K562 (cell line): ENCODE results near the gene EFHD2. TPM values are rescaled to one million over a fixed set of nuclear protein-coding genes. Genes with fewer than 3 reads are reported as not detected.

Experiments
- ATAC-seq: fragments of 200-7000 bp; cut with Tn5 transposase; 3 replicates; pipeline ENCODE4 v1.9.1; 2020; ENCODE audit warnings: moderate library complexity
- BruUV-seq: library from RNA; stranded (reverse); fragments of 400-500 nt; replicated peaks from 2 replicates; lab custom pipeline; 2021; lab: Mats Ljungman, UMichigan
- CTCF ChIA-PET: fragments of 300-600 bp; formaldehyde crosslinking; extraction: SDS; loops from one replicate; lab custom pipeline; 2021; ENCODE audit warnings: low intra/inter-chr PET ratio; lab: Yijun Ruan, JAX
- POLR2A ChIA-PET: fragments of 300-600, 350-650 bp; sonication (Branson Sonifier 250); formaldehyde crosslinking; extraction: SDS; loops from one replicate; lab custom pipeline; 2021; ENCODE audit warnings: antibody characterized with exemption, inconsistent platforms; lab: Yijun Ruan, JAX
- DNase-seq, 4 experiments: peaks; one replicate each; pipeline versions ENCODE4 v3.0.0 to v3.0.0-alpha.2; 2011 to 2018; ENCODE audit warnings: low spot score in 3 of 4, mixed read lengths in 3 of 4; ENCODE audit errors: extremely low read depth in 1 of 4
- FAIRE-seq: peaks from 2 replicates; lab custom pipeline; 2011; peaks lifted over from hg19 to GRCh38; lab: Jason Lieb, UNC
- H2AFZ ChIP-seq: 2 replicates; pipeline ENCODE4 v1.6.0; 2011; ENCODE audit warnings: low read depth, low read length, control low read depth, inconsistent platforms
- H3K27ac ChIP-seq: fragments of 200-600 bp; 3 replicates; pipeline ENCODE4 v1.8.0; 2011; ENCODE audit warnings: low read depth, mild to moderate bottlenecking, control low read depth, inconsistent platforms, low read length, moderate library complexity, mixed read lengths; ENCODE audit errors: extremely low read depth
- H3K27me3 ChIP-seq, 2 experiments: fragments of 300-600 bp in 1 of 2; 2 replicates in 1 of 2; 3 replicates in 1 of 2; pipeline versions ENCODE4 v1.6.0 to v1.8.0; 2011; ENCODE audit warnings: inconsistent platforms in 2 of 2, low read length in 2 of 2, mild to moderate bottlenecking in 1 of 2, mixed read lengths in 1 of 2, moderate library complexity in 1 of 2; ENCODE audit not compliant: control insufficient read depth in 2 of 2, insufficient read depth in 2 of 2
- H3K36me3 ChIP-seq: fragments of 300-600 bp; 3 replicates; pipeline ENCODE4 v1.8.0; 2011; ENCODE audit warnings: mild to moderate bottlenecking, low read length, inconsistent platforms; ENCODE audit not compliant: control insufficient read depth, insufficient read depth
- H3K4me1 ChIP-seq, 2 experiments: fragments of 200-600 bp in 1 of 2; replicated peaks in 1 of 2; 2 replicates in 1 of 2; 3 replicates in 1 of 2; pipeline versions ENCODE4 v1.5.1 to v1.8.0; 2011; ENCODE audit warnings: inconsistent platforms in 2 of 2, low read length in 2 of 2, mild to moderate bottlenecking in 1 of 2, mixed read lengths in 1 of 2, moderate library complexity in 1 of 2; ENCODE audit not compliant: control insufficient read depth in 2 of 2, insufficient read depth in 2 of 2
- H3K4me2 ChIP-seq: 2 replicates; pipeline ENCODE4 v1.6.1; 2011; ENCODE audit warnings: low read length, control low read depth, inconsistent platforms, mixed read lengths; ENCODE audit not compliant: insufficient read depth
- H3K4me3 ChIP-seq: fragments of 200-600 bp; sonication (generic), shearing (Covaris generic); 2 replicates; pipeline ENCODE4 v1.5.1; 2016; ENCODE audit warnings: control low read depth, inconsistent platforms
- H3K79me2 ChIP-seq: fragments of 200-600 bp; 3 replicates; pipeline ENCODE4 v1.8.0; 2011; ENCODE audit warnings: low read length, inconsistent platforms; ENCODE audit not compliant: control insufficient read depth, insufficient read depth
- H3K9ac ChIP-seq, 2 experiments: 2 replicates each; pipeline versions ENCODE4 v1.6.0 to v1.6.1; 2011; ENCODE audit warnings: low read depth in 2 of 2, low read length in 2 of 2, control low read depth in 1 of 2, inconsistent platforms in 1 of 2, mild to moderate bottlenecking in 1 of 2, mixed read lengths in 1 of 2; ENCODE audit not compliant: insufficient read depth in 1 of 2
- H3K9me1 ChIP-seq: one replicate; pipeline ENCODE4 v1.6.0; 2011; ENCODE audit warnings: inconsistent platforms, mild to moderate bottlenecking, low read length, moderate library complexity; ENCODE audit not compliant: control insufficient read depth, insufficient read depth
- H3K9me3 ChIP-seq: replicated peaks from 2 replicates; pipeline ENCODE4 v1.5.1; 2011; ENCODE audit warnings: low read depth, low read length, inconsistent platforms; ENCODE audit not compliant: control insufficient read depth, insufficient read depth
- H4K20me1 ChIP-seq: replicated peaks from 2 replicates; pipeline ENCODE4 v1.6.1; 2011; ENCODE audit warnings: low read length, inconsistent platforms, mixed read lengths; ENCODE audit not compliant: control insufficient read depth, insufficient read depth
- PTBP1 ChIP-seq: fragments of 200-400 bp; formaldehyde crosslinking; IDR thresholded peaks from 2 replicates; pipeline ENCODE4 v1.6.1; 2017; ENCODE audit warnings: low read depth, low read length
- PTTG1 ChIP-seq: fragments of 450-650 bp; IDR thresholded peaks from 2 replicates; pipeline ENCODE4 v1.6.1; 2016; ENCODE audit warnings: low read depth, mild to moderate bottlenecking, missing genetic modification characterization, missing compliant biosample characterization
- ZBTB7A ChIP-seq: IDR thresholded peaks from 2 replicates; pipeline ENCODE4 v1.6.1; 2011; ENCODE audit warnings: low read depth, mild to moderate bottlenecking, low read length, moderate library complexity, borderline replicate concordance; ENCODE audit not compliant: control insufficient read depth
- ZSCAN32 ChIP-seq: fragments of 450-650 bp; formaldehyde crosslinking; IDR thresholded peaks from 2 replicates; pipeline ENCODE4 v1.4.0; 2020; ENCODE audit warnings: mild to moderate bottlenecking, moderate library complexity
- WGBS: fragments of 100-300 bp; shearing (Covaris generic); methylation state at CpG from one replicate; pipeline ENCODE4 v1.1.6; 2016; ENCODE audit warnings: low coverage, mixed read lengths; ENCODE audit not compliant: insufficient coverage; ENCODE audit errors: missing lambda C conversion rate; 5-methylcytosine and 5-hydroxymethylcytosine counted together
- in situ Hi-C: fragments of 300-500 bp; cut with MboI; formaldehyde crosslinking; loops from 4 replicates; pipeline ENCODE4 v1.15.0; 2018; ENCODE audit warnings: inconsistent platforms, mixed read lengths
- intact Hi-C: fragments of 100-400 bp; cut with micrococcal nuclease; formaldehyde crosslinking; loops from 2 replicates; pipeline ENCODE4 v1.14.2; 2022
- polyA plus RNA-seq, 8 experiments: library from polyadenylated mRNA; depleted of rRNA in 4 of 8; stranded (reverse) in 5 of 8; unstranded in 3 of 8; fragments of >200 nt; fragmentation: Nextera tagmentation in 2 of 8; fragmentation: Illumina TruSeq in 1 of 8; extraction: Ambion mirVana in 2 of 8; extraction: Trizol in 1 of 8; gene quantifications; 2 replicates each; pipeline versions ENCODE4 v1.2.1 to v1.2.3, GENCODE V29; 2011 to 2014; ENCODE audit warnings: inconsistent platforms in 1 of 8, missing spikeins in 1 of 8
- total RNA-seq, 7 experiments: library from RNA; depleted of rRNA in 6 of 7; stranded (reverse); fragments of >200 nt in 6 of 7; fragmentation: Illumina TruSeq in 2 of 7; extraction: Trizol in 2 of 7; gene quantifications; 2 replicates each; pipeline versions ENCODE4 v1.2.1 to v1.2.3, GENCODE V29; 2011 to 2021; ENCODE audit warnings: low replicate concordance in 1 of 7
- TF ChIP-seq, protein P1 (sequence below): fragments of 450-650 bp; IDR thresholded peaks from 2 replicates; pipeline ENCODE4 v1.6.1; 2016; ENCODE audit warnings: mild to moderate bottlenecking, moderate library complexity

EFHD2 gene
- total and polyA plus RNA-seq, 9 of the 15 experiments (the other 6 are each of a cell fraction or from before 2014, with no cell fraction given) = 1.7 to 73.5 (median 25.2) TPM

GRCh38 chr1:15453734-15454133 lies 44.0 kb downstream of the EFHD2 start:
- Histone ChIP-seq H3K4me2 (no peak overlapping the region), H3K4me1 (peaks cover 11 to 13% of the 10 kb centered on the region in 2 experiments), H4K20me1 (no peaks in the 10 kb centered on the region), H2AFZ (0 out of 2 replicates have a peak overlapping the region, but pooled peaks have one; percentile 9), H3K9me3 (no peaks in the 10 kb centered on the region), H3K9ac (no peak overlapping the region), H3K27ac (no peak overlapping the region), H3K79me2 (no peaks in the 10 kb centered on the region), H3K27me3 (no peaks in the 10 kb centered on the region), H3K36me3 (no peaks in the 10 kb centered on the region), H3K9me1 (no peaks in the 10 kb centered on the region), H3K4me3 (no peak overlapping the region)
- ChIA-PET CTCF (no interaction called here), POLR2A (no interaction called here)
- in situ Hi-C loops (no loop called here), intact Hi-C loops (no loop called here)
- BruUV-seq = no TSS peak
- no peak for ATAC-seq
- no peak for FAIRE-seq
- WGBS = 57% methylated on average over 11 of the region's 11 CpGs
- DNase-seq = no peak
- peak; percentile 71; the same call in 1 of the 2 replicates for TF ChIP-seq ZBTB7A
- no peak for TF ChIP-seq ZSCAN32 (CRISPR knock-in tag)

- ATAC-seq (no peak), DNase-seq (no peak), FAIRE-seq (no peak)
- no peaks in the 10 kb centered on the region for H3K79me2 ChIP-seq
- intact Hi-C loops (no loop called here), in situ Hi-C loops (no loop called here)
- BruUV-seq = no TSS peak
- 38% methylated on average over 3 of the region's 3 CpGs for WGBS
- H3K4me2 ChIP-seq = no peak overlapping the region
- ChIA-PET POLR2A (no interaction called here), CTCF (no interaction called here)
- no peak overlapping the region for H3K4me3 ChIP-seq
- no peaks in the 10 kb centered on the region for H3K9me1 ChIP-seq
- H3K27me3 ChIP-seq = no peaks in the 10 kb centered on the region
- no peaks in the 10 kb centered on the region for H4K20me1 ChIP-seq
- H3K36me3 ChIP-seq = no peaks in the 10 kb centered on the region
- H3K27ac ChIP-seq = no peak overlapping the region
- no peak overlapping the region for H2AFZ ChIP-seq
- H3K4me1 ChIP-seq = peaks cover 11 to 13% of the 10 kb centered on the region in 2 experiments
- no peaks in the 10 kb centered on the region for H3K9me3 ChIP-seq
- no peak overlapping the region for H3K9ac ChIP-seq
- TF ChIP-seq, protein P1, sequence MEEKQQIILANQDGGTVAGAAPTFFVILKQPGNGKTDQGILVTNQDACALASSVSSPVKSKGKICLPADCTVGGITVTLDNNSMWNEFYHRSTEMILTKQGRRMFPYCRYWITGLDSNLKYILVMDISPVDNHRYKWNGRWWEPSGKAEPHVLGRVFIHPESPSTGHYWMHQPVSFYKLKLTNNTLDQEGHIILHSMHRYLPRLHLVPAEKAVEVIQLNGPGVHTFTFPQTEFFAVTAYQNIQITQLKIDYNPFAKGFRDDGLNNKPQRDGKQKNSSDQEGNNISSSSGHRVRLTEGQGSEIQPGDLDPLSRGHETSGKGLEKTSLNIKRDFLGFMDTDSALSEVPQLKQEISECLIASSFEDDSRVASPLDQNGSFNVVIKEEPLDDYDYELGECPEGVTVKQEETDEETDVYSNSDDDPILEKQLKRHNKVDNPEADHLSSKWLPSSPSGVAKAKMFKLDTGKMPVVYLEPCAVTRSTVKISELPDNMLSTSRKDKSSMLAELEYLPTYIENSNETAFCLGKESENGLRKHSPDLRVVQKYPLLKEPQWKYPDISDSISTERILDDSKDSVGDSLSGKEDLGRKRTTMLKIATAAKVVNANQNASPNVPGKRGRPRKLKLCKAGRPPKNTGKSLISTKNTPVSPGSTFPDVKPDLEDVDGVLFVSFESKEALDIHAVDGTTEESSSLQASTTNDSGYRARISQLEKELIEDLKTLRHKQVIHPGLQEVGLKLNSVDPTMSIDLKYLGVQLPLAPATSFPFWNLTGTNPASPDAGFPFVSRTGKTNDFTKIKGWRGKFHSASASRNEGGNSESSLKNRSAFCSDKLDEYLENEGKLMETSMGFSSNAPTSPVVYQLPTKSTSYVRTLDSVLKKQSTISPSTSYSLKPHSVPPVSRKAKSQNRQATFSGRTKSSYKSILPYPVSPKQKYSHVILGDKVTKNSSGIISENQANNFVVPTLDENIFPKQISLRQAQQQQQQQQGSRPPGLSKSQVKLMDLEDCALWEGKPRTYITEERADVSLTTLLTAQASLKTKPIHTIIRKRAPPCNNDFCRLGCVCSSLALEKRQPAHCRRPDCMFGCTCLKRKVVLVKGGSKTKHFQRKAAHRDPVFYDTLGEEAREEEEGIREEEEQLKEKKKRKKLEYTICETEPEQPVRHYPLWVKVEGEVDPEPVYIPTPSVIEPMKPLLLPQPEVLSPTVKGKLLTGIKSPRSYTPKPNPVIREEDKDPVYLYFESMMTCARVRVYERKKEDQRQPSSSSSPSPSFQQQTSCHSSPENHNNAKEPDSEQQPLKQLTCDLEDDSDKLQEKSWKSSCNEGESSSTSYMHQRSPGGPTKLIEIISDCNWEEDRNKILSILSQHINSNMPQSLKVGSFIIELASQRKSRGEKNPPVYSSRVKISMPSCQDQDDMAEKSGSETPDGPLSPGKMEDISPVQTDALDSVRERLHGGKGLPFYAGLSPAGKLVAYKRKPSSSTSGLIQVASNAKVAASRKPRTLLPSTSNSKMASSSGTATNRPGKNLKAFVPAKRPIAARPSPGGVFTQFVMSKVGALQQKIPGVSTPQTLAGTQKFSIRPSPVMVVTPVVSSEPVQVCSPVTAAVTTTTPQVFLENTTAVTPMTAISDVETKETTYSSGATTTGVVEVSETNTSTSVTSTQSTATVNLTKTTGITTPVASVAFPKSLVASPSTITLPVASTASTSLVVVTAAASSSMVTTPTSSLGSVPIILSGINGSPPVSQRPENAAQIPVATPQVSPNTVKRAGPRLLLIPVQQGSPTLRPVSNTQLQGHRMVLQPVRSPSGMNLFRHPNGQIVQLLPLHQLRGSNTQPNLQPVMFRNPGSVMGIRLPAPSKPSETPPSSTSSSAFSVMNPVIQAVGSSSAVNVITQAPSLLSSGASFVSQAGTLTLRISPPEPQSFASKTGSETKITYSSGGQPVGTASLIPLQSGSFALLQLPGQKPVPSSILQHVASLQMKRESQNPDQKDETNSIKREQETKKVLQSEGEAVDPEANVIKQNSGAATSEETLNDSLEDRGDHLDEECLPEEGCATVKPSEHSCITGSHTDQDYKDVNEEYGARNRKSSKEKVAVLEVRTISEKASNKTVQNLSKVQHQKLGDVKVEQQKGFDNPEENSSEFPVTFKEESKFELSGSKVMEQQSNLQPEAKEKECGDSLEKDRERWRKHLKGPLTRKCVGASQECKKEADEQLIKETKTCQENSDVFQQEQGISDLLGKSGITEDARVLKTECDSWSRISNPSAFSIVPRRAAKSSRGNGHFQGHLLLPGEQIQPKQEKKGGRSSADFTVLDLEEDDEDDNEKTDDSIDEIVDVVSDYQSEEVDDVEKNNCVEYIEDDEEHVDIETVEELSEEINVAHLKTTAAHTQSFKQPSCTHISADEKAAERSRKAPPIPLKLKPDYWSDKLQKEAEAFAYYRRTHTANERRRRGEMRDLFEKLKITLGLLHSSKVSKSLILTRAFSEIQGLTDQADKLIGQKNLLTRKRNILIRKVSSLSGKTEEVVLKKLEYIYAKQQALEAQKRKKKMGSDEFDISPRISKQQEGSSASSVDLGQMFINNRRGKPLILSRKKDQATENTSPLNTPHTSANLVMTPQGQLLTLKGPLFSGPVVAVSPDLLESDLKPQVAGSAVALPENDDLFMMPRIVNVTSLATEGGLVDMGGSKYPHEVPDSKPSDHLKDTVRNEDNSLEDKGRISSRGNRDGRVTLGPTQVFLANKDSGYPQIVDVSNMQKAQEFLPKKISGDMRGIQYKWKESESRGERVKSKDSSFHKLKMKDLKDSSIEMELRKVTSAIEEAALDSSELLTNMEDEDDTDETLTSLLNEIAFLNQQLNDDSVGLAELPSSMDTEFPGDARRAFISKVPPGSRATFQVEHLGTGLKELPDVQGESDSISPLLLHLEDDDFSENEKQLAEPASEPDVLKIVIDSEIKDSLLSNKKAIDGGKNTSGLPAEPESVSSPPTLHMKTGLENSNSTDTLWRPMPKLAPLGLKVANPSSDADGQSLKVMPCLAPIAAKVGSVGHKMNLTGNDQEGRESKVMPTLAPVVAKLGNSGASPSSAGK = no peak
- no peak for TF ChIP-seq PTTG1 (tag)
- no peak for TF ChIP-seq PTBP1
These were observed 44.6 kb downstream of the EFHD2 start for GRCh38 chr1:15454256-15454655.
